HS-27A (cell line): ENCODE results near the gene TRMT61A.

Experiments
- DNase-seq: peaks from one replicate; pipeline ENCODE4 v3.0.0-alpha.2; 2012; ENCODE audit warnings: low read depth, missing footprints

Gene TRMT61A

DNA sequence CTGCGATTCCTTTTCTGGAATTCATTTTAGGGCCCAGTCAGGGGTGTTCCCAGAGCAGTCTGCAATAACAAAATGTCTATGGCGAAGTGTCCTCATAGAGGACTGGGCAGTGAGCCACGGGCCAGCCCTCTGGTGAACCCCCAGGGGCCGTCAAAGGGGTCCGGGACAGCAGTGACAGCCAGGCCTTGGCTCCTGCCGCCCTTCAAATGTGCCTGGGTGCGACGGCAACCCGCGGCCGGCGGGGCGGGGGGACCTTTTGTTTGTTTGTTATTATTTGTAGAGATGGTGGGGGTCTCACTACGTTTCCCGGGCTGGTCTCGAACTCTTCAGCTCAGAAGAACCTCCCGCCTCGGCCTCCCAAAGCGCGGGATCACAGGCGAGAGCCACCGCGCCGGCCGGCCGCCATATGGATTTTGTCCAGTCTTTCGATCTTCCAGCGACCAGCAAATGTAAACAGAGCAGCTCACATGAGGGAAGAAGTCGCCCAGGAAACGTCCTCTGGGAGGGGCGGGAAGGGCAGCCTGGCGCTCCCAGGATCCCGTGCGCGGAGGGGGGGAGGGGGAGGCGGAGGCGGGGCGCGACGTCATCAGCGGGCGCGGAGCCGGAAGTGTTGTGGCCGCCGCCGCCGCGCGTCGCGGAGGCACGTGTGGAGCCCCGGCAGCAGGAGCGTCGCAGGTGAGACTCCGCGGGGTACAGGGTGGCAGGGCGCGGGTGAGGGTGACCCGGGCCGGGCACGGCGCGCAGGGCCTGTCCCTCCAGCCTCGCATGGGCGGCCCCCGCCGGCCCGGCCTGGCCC, at the start of gene TRMT61A:
TRMT61A (plus strand) TSS at position 610 of the 796 bp plus-strand sequence. CDS start 783 bp downstream, outside the sequence.
- DNase-seq = peak; percentile 59

DNA sequence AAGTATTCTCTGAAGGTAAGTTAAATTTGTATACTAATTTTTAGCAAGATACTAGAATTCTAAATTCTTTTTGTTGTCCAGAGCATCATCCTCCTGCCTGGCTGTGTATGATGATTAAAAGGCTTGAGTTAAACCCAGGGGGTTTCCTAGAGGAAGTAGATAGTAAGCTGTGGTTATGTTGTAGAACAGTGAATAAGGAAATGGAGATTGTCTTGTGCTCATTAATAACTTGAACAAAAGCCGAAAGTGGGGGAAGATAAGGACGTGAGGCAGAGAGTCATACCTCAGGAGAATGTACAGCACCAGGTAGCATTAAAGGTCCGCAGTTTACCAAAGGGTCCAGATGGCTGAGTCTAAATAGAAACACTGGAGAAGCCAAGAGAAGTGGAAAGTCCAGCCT, 48.4 kb upstream of the TRMT61A start:
- DNase-seq = no peak

DNA sequence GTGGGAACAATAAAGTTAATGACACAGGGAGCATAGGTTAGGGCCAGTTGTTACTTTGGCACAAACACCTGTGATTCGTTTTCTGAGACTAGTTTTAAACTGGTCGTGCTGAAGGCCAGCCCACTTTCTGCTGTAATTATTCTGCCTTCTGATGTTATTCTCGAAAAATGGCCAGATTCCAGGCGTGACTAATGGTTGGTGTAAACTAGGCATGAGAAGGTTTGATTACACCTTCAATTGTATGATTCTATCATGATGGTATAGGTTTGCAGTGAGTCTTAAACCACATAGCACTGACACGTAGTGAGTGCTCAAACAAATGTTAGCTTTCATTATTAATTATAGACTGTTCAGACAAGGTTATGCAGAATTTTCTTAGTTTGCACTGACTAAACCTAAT, 45.4 kb upstream of the TRMT61A start:
- no peak for DNase-seq

DNA sequence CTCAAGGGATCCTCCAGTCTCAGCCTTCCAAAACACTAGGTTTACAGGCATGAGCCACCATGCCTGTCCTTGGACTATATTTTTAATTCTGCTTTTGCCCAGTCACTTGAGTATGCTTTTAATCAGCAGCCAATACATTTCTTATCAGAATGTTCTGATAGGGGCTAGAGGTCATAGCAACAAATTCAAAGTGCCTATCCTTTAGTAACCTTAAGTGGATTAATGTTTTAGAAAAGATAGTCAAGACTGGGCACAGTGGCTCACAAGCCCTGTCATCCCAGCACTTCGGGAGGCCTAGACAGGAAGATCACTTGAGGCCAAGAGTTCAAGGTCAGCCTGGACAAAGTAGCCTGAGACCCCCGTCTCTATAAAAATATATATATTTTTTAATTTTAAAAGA, 43.5 kb upstream of the TRMT61A start:
- DNase-seq = no peak

DNA sequence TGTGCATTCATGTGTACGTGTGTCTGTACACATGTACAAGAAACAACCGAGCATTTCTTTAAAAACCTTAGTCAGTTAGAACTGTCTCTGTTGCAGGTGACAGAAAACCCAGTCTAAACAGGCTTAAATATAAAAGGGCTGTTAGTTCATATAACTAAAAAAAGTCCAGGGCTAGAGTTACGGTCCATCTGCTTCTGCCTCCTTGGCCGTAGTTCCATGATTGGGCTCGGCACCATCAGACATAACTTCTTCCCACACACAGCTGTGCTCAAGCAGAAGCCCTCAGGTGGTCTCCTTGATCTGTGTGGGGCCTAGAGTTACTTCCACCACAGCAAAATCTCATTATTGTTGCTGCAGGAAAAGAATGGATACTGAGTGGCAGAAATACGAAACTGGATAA, 40.9 kb upstream of the TRMT61A start:
- DNase-seq = no peak

DNA sequence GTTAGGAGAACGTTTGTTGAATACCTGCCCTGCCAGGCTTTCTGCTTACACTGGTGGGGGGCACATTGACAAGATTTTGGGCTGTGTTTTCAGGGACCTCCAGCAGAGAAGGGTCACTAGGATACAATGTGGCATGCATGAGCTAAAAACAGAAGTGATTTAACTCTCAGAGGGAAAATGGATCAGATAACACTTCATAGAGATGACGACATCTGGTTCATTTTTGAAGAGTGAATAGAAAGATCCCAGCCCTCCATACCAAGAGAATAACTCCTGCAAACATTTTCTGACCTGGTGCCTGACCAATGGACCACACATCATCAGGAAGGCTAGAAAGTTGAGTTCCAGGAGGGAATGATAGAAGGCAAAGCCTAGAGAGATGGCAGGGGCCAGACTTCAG, 40.0 kb upstream of the TRMT61A start:
- DNase-seq = no peak

DNA sequence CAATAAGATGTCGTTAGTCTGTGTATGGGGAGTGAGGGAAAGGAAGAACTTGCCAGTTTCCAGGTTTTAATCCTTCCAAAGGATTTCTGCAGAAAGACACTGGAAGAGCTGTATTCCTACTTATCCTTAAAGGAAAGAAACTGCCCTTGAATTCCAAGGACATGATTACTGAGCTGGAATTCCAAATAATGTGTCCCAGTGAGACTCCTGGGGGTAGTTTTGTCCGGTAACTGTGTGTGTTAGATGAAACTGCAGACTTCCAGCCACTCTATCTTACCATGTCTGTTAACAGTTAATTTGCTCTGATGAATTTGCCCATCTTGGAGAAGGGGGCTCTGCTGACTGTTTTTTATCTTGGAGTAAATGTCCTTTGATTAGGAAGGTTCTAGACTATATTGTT, 39.4 kb upstream of the TRMT61A start:
- DNase-seq = no peak

DNA sequence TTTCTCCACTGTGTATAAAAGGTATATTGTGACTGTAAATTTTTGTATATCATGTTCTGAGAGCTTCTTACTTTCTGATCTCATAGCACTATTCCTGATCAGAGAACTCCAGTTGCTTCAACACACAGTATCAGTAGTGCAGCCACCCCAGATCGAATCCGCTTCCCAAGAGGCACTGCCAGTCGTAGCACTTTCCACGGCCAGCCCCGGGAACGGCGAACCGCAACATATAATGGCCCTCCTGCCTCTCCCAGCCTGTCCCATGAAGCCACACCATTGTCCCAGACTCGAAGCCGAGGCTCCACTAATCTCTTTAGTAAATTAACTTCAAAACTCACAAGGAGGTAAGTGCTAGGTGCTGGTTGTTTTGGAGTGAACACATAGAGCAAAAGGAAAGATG, 37.3 kb upstream of the TRMT61A start:
- DNase-seq = no peak

DNA sequence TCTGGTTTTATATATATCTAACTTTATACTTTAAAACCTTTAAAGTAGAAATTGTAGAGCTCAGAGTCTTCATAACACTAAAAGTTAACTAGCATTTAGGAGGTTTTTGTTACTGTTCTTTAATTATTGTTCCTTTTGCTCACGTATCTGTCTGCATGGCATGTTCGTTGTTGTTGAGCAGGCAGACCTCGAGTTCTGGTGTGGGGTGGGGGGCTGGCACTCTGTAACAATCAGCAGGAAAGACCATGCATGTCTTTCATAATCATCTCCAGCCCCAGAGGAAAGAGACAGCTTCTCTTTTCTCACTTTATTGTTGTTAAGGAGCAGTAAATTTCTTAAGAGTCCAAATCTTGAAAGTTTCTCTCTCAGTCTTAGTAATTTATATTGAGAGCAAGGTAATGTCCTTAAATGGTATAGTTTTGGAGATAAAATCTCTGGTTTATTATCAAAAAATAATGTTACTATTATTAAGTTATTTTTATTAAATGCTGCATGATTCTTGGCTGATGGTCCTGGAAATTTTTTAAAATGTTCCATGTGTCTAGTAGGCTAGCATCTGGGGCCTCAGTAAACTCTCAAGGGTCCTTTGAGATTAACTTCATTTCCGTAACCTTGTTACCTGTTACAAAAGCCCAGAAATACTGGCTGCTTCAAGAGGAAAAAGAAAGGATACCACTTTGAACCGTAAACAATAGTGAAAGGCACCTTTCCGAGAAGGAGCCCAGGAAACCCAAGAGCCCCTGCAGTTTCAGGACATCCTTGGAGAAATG, 36.7 kb upstream of the TRMT61A start:
- no peak for DNase-seq

DNA sequence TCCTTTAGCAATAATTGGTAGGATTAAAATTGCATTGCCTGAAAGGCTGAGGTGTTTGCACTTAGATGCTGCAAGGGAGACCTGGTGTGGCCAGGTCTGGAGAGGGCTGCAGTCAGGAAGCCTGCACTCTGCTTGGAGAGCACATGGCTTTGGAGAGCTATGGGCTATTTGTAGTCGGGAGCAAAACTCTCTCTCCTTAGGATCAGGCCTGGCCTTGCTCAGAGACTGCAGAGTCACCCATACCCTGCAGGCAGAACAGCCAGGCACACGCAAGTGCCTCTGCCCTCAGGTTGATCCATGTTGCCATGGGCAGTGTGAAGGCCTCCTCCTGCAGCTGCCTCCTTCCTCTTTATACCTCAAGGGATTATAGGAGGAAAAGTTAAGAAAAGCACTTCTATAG, 33.1 kb upstream of the TRMT61A start:
- no peak for DNase-seq

DNA sequence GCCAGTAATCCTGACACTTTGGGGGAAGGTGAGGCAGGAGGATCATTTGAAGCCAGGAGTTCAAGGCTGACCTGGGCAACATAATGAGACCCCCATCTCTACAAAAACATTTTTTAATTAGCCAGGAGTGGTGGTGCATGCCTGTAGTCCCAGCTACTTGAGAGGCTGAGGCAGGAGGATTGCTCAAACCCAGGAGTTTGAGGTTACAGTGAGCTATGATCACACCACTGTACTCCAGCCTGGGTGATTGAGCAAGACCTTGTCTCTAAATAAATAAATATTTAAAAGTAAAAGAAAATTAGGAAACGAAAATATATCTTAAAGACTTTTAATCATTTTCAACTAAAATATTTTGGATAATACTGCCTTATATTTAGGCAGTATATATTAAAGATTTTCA, 32.2 kb upstream of the TRMT61A start:
- no peak for DNase-seq

DNA sequence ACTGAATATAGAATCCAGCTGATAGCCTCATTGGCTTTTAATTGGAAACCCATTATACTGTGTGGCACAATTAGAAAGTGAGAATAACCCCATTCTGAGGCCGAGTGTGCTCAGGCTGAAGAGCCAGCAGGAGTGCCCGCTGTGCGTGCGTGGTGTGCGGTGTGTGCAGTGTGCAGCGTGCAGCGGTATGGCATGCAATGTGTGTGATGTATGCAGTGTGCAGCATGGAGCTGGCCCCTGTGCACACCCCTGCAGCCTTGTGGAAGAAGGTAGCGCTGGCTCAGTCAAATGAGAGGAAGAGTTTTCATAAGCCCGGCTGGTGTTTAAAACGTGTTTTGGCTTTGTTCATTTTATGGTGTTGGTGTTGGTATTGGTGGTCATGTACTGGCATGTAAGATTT, 29.3 kb upstream of the TRMT61A start:
- DNase-seq = no peak

DNA sequence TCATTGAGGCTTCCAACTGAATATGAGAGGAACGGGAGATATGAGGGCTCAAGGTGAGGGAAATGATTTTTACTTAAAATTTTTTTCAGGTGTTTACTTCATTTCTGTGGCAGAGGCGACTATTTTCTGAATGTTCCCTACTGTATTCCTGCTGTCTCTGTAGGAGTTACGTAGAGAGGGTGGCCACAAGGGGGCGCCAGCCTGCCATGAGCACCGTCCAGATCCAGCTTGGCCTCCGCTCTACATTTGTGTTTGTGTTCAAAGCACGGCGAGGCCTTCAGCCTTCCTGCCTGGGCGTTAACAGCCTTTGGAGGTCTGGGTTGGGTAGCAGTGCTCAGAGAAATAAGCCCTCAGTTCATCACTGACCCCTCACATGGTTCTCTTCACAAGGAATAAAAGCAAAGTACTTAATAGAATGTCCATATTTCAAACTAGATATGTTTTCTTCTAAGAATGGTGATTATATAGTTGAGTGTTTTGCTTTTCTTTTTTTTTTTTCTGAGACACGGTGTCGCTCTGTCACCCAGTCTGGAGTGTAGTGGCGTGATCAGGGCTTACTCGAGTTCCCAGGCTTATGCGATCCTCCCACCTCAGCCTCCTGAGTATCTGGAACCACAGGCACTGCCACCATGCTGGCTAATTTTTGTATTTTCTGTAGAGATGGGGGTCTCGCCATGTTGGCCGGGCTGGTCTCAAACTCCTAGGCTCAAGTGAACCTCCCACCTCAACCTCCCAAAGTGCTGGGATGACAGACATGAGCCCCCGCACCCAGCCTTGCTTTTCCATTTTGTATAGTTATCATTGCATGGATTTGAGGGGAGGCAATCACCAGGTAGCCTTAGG, 28.6 kb upstream of the TRMT61A start:
- DNase-seq = no peak

DNA sequence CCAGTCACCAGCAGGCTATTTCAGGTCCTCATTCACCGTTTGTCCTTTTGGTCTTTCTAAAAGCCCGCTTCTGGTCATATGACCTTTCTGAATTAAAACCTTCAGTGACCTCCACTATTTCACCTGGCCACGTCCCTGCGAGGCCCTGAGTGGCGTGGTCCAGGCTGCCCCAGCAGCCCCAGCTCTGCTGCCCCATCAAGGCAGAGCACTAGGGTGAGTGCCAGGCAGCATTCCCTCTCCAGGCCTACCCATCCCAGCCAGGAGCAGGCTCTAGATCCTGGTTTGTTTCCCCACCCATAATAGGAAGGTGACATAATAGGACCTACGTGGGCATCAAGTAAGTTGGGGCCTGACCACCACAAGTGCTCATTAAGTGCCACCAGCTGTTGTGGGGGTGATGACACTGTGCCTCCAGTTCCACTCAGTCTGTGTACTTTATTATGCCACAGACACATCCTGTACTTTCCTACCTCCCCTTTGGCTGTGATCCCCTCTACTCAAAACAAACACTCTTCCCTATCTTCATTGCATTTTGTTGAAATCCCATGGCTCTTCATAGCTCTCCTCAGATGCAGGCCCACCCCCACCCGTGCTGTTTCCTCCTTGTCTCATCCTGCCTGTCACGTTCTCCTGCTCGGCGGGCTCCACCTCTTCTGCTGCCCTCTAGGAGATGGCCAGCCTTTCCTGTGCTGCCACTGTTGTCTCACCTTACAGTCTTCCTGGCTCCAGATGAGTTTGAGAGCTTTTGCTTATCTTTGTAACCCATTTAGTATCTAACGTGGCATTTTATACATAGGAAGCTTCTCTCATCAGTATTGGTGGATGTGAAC, 27.7 kb upstream of the TRMT61A start:
- no peak for DNase-seq

DNA sequence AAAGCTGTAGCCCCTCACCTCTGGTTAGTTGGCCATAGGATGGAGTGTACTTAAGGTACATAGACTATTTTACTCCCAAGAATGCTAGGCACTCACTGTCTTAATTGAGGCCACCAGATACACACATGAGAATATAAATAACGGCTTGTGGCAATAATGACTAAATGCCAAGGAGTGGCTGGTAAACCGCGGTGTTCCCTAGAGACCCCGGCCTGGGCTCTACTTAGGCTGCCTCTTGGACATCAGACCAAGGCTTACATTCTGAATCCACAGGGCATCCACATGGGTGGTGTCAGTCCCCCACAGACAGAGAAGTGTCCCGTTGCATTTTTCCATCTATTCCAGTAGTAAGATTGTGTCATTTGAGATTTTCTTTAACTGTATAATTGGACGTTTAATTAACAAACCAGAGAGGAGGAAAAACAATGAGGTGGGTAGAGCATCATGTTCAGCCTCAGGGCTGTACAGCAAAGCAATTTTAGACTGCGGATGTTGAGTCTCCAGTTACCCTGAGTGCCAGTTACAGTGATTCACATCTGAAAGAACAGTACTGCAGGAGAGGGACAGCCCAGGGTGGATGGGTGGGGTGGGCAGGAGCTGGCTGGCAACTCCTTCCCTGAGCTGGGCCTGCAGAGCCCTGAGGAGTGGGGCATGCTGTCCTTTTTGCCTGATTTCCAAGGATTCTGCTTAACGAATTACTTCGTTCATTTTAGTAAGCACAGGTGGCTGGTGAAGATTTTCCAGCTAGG, 26.9 kb upstream of the TRMT61A start:
- DNase-seq = no peak

DNA sequence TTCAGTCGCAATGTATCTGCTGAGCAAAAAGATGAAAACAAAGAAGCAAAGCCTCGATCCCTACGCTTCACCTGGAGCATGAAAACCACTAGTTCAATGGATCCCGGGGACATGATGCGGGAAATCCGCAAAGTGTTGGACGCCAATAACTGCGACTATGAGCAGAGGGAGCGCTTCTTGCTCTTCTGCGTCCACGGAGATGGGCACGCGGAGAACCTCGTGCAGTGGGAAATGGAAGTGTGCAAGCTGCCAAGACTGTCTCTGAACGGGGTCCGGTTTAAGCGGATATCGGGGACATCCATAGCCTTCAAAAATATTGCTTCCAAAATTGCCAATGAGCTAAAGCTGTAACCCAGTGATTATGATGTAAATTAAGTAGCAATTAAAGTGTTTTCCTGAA, 26.1 kb upstream of the TRMT61A start:
- DNase-seq = no peak

DNA sequence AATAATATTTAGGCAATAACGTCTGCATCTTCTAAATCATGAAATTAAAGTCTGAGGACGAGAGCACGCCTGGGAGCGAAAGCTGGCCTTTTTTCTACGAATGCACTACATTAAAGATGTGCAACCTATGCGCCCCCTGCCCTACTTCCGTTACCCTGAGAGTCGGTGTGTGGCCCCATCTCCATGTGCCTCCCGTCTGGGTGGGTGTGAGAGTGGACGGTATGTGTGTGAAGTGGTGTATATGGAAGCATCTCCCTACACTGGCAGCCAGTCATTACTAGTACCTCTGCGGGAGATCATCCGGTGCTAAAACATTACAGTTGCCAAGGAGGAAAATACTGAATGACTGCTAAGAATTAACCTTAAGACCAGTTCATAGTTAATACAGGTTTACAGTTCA, 25.7 kb upstream of the TRMT61A start:
- no peak for DNase-seq

DNA sequence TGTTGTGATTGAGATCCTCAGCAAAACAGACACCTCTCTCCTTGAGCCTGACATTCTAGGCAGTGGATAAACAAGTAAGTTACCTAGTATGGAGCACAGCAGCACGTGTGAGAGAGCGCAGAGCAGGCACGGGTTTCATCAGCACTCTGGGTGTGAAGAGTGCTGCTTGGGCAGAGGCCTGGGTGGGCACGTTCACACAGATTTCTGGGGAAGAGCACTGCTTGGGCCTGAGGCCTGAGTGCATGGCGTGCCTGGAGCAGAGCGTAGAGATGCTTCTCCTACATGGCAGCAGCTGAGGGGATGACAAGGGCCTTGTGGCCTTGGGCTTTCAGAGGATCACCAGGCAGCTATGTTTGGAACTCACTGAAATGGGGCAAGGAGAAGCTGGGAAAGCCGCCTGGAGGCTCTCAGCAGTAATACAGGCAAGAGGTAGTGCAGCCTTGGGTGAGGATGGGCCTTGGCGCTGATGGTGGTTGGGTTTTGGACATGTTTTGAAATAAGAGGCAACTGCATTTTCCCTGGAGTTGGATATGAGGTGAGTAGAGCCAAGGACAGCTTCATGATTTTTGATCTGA, 23.9 kb upstream of the TRMT61A start:
- DNase-seq = no peak

DNA sequence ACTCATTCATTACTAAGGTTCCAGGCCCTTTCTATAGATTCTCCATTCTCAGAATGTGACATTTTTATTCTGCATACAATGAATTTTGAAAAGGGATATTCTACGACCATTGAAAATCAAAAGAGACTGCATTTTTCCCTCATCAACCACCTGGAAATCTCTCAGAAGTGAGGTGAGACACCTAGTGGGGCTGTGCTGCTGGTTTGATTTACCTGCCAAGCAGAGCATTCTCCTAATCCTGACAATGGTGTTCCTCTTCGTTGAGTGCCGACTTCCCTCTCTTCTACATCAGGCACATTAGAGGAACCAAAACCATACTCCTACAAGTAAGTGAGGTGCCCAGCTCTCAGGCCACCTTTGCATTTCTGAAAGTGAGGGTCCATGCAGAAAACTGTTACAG, 21.2 kb upstream of the TRMT61A start:
- no peak for DNase-seq

DNA sequence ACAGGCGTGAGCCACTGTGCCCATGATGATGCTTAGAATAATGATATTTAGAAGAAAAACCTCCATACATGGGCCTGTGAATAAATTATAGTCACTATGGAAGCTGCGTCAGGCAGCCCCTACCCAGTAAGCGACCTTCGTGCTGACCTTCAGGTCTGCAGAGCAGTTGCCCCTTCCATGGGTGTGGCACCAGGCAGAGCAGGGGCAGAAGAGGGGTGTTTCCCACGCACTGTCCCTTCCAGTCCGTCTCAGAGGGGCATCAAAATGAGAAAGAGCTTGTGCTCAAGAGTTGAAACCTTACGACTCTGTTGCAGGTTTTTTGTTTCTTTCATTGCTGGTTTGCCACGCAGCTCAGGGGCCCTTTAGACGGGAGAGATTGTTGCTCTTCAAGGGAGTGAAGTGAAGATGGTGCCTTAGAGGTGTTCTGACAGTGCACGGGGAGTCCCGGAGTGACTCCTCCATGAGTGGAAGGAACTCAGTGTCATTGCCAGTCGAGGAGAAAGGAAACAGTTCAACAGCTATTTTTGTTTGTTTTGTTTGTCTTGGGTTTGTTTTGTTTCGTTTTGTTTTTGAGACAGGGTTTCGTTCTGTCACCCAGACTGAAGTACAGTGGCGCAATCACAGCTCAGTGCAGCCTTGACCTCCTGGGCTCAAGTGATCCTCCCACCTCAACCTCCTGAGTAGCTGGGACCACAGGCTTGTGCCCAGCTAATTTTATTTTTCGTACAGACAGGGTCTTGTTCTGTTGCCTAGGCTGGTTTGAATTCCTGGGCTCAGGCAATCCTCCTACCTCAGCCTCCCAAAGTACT, 20.3 kb upstream of the TRMT61A start:
- no peak for DNase-seq
